K562 treated with DMSO at 1 percent for 12 hours (cell line): ENCODE measurements around the gene USPL1. TPM values are rescaled to one million over a fixed set of nuclear protein-coding genes. Genes with fewer than 3 reads are reported as not detected.

Source experiments
- total RNA-seq: library from RNA; unstranded; fragments of 300-600 nt; gene quantifications from 2 replicates; pipeline ENCODE4 v1.2.3, GENCODE V29; 2022; ENCODE audit not compliant: insufficient read depth

The USPL1 gene
- 1.5 and 7.7 TPM in 2 replicates for total RNA-seq

DNA sequence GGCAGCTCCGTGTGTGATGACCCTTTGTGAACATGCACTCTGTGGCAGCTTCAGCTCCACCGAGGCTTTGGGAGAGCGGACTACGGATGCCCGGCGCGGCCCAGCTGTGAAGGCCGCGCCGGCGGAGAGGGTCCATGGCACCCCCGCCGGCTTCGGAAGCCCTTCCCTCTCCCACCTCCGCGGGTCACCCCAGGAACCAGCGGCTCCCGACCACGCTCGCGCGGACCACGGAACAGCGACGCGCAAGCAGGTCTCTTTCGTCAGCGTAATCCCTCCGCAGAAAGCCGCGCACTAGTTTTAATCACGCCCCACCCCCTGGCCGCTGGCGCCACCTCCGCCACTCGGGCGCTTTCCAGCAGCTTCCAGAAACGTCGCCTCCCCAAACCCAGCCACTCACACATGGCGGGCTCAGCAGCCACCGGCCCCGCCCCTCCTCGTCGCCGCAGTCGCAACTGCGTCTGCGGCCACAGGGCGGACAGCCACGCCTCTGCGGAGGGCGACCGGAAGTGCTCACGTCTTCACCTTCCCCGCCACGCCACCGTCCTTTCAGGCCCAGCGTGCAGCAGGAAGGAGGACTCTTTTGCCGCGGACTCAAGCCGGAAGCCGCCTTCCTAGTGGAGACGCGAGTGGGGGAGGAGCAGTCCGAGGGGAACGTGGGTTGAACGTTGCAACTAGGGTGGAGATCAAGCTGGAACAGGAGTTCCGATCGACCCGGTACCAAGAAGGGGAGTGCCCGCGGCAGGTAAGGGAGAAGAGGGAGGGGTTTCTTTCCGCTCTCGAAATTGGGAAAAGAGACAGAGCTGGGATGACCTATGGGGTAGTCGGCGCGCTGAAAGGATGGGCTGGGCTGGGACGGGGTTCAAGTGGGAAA, at the start of gene USPL1:
Gene USPL1 (plus strand): TSS at position 606 of the 871 bp plus-strand sequence. CDS start 3,221 bp downstream, outside the sequence.

Other genes starting within 250 kb of the USPL1 start
- gene UBE2L5, start 195.4 kb upstream of the USPL1 start, total RNA-seq = not detected in 2 replicates
- 220 and 302 TPM in 2 replicates for gene HMGB1, start 152.0 kb upstream of the USPL1 start, total RNA-seq
- 1.7 TPM in 1 of 2 replicates, not detected in the other for gene ALOX5AP, start 117.6 kb downstream of the USPL1 start, total RNA-seq